H1 (cell line): ENCODE data around the gene GIGYF2. TPM values are rescaled to one million over a fixed set of nuclear protein-coding genes. Genes with fewer than 3 reads are reported as not detected.

Source experiments
- CTCF ChIA-PET: fragments of 300-600 bp; sonication (Branson Sonifier 250); formaldehyde crosslinking; loops from one replicate; lab custom pipeline; 2021; ENCODE audit not compliant: partially characterized antibody; lab: Charles Lee
- POLR2A ChIA-PET: fragments of 300-600 bp; sonication (Branson Sonifier 250); formaldehyde crosslinking; loops from one replicate; lab custom pipeline; 2021; ENCODE audit warnings: inconsistent platforms; ENCODE audit not compliant: partially characterized antibody; lab: Charles Lee
- DNase-seq, 2 experiments: peaks; one replicate each; pipeline versions ENCODE4 v3.0.0 to v3.0.0-alpha.2; 2010 to 2022; ENCODE audit warnings: low spot score in 2 of 2, low read depth in 1 of 2, mixed read lengths in 1 of 2
- FAIRE-seq: peaks from 2 replicates; lab custom pipeline; 2011; peaks lifted over from hg19 to GRCh38; lab: Jason Lieb, UNC
- H2AFZ ChIP-seq: 2 replicates; pipeline ENCODE4 v1.8.1; 2012; ENCODE audit warnings: low read length, inconsistent platforms
- H2AK5ac ChIP-seq: 2 replicates; pipeline ENCODE4 v1.6.1; 2013; ENCODE audit warnings: low read depth, low read length
- H2BK120ac ChIP-seq: replicated peaks from 2 replicates; pipeline ENCODE3; 2013; ENCODE audit warnings: low read depth, low read length, inconsistent platforms
- H2BK12ac ChIP-seq: 2 replicates; pipeline ENCODE4 v1.6.1; 2013; ENCODE audit warnings: low read depth, low read length
- H2BK15ac ChIP-seq: 2 replicates; pipeline ENCODE4 v1.6.1; 2013; ENCODE audit warnings: low read length
- H2BK20ac ChIP-seq: 2 replicates; pipeline ENCODE4 v1.6.1; 2013; ENCODE audit warnings: low read length
- H2BK5ac ChIP-seq: 2 replicates; pipeline ENCODE4 v1.6.1; 2013; ENCODE audit warnings: low read depth, low read length
- H3K14ac ChIP-seq: 2 replicates; pipeline ENCODE4 v1.6.1; 2013; ENCODE audit warnings: inconsistent platforms; ENCODE audit not compliant: insufficient read length
- H3K18ac ChIP-seq: 2 replicates; pipeline ENCODE4 v1.6.1; 2013; ENCODE audit warnings: low read length; ENCODE audit errors: extremely low read depth
- H3K23ac ChIP-seq: 2 replicates; pipeline ENCODE4 v1.6.1; 2013; ENCODE audit warnings: inconsistent platforms; ENCODE audit not compliant: insufficient read length
- H3K23me2 ChIP-seq: 2 replicates; pipeline ENCODE4 v1.6.1; 2013; ENCODE audit warnings: low read depth, low read length
- H3K27ac ChIP-seq: 2 replicates; pipeline ENCODE4 v1.6.1; 2011; ENCODE audit warnings: low read depth, low read length, inconsistent platforms
- H3K27me3 ChIP-seq, 4 experiments: replicated peaks in 1 of 4; 1 replicate in 1 of 4; 2 replicates in 3 of 4; pipeline versions ENCODE4 v1.6.1 to v1.8.1; 2011 to 2013; ENCODE audit warnings: low read length in 3 of 4, mild to moderate bottlenecking in 3 of 4, inconsistent platforms in 2 of 4, mixed read lengths in 2 of 4, moderate library complexity in 1 of 4; ENCODE audit not compliant: control insufficient read depth in 3 of 4, insufficient read depth in 3 of 4; ENCODE audit errors: extremely low read depth in 1 of 4
- H3K36me3 ChIP-seq, 4 experiments: 2 replicates each; pipeline versions ENCODE4 v1.6.1 to v1.8.1; 2011 to 2013; ENCODE audit warnings: mild to moderate bottlenecking in 4 of 4, low read length in 3 of 4, moderate library complexity in 2 of 4, control low read depth in 1 of 4, inconsistent platforms in 1 of 4; ENCODE audit not compliant: insufficient read depth in 4 of 4, control insufficient read depth in 2 of 4
- H3K4ac ChIP-seq: replicated peaks from 2 replicates; pipeline ENCODE3; 2013; ENCODE audit warnings: low read length, low read depth, mixed read lengths, inconsistent platforms; ENCODE audit not compliant: insufficient read length
- H3K4me1 ChIP-seq, 4 experiments: replicated peaks in 1 of 4; 1 replicate in 1 of 4; 2 replicates in 3 of 4; pipeline versions ENCODE4 v1.6.1 to v1.8.1; 2011 to 2013; ENCODE audit warnings: low read length in 3 of 4, inconsistent platforms in 2 of 4, mixed read lengths in 1 of 4; ENCODE audit not compliant: insufficient read depth in 4 of 4, control insufficient read depth in 3 of 4
- H3K4me2 ChIP-seq, 2 experiments: 2 replicates each; pipeline versions ENCODE4 v1.6.1 to v1.8.1; 2011 to 2013; ENCODE audit warnings: low read depth in 2 of 2, low read length in 2 of 2, control low read depth in 1 of 2, inconsistent platforms in 1 of 2, mild to moderate bottlenecking in 1 of 2; ENCODE audit not compliant: insufficient read depth in 1 of 2
- H3K4me3 ChIP-seq, 4 experiments: fragments of 200-600, 300-600 bp in 1 of 4; sonication (generic), shearing (Covaris generic), sonication (Bioruptor Twin) in 1 of 4; 2 replicates each; pipeline versions ENCODE4 v1.5.1 to v1.8.1; 2011 to 2016; ENCODE audit warnings: low read length in 4 of 4, low read depth in 3 of 4, control low read depth in 2 of 4, inconsistent platforms in 2 of 4, mild to moderate bottlenecking in 2 of 4, mixed read lengths in 1 of 4, moderate library complexity in 1 of 4; ENCODE audit not compliant: insufficient read depth in 2 of 4; ENCODE audit errors: extremely low read depth in 1 of 4
- H3K56ac ChIP-seq: replicated peaks from 2 replicates; pipeline ENCODE3; 2013; ENCODE audit warnings: low read depth, mild to moderate bottlenecking, mixed read lengths, low read length, inconsistent platforms; ENCODE audit not compliant: insufficient read length
- H3K79me1 ChIP-seq: 2 replicates; pipeline ENCODE4 v1.6.1; 2013; ENCODE audit warnings: low read depth, low read length, control low read depth
- H3K79me2 ChIP-seq, 2 experiments: 2 replicates each; pipeline versions ENCODE4 v1.6.1 to v1.8.1; 2012 to 2013; ENCODE audit warnings: low read length in 2 of 2, mild to moderate bottlenecking in 2 of 2, inconsistent platforms in 1 of 2; ENCODE audit not compliant: insufficient read depth in 2 of 2, control insufficient read depth in 1 of 2
- H3K9ac ChIP-seq, 4 experiments: replicated peaks in 1 of 4; 1 replicate in 1 of 4; 2 replicates in 3 of 4; pipeline versions ENCODE4 v1.6.1 to v1.8.1; 2011 to 2013; ENCODE audit warnings: low read depth in 3 of 4, low read length in 3 of 4, control low read depth in 2 of 4, mild to moderate bottlenecking in 2 of 4, moderate library complexity in 2 of 4, inconsistent platforms in 1 of 4; ENCODE audit errors: extremely low read depth in 1 of 4
- H3K9me3 ChIP-seq, 2 experiments: 2 replicates each; pipeline versions ENCODE4 v1.6.1 to v1.8.1; 2012 to 2013; ENCODE audit warnings: mild to moderate bottlenecking in 2 of 2, moderate library complexity in 2 of 2, control low read depth in 1 of 2, inconsistent platforms in 1 of 2, low read depth in 1 of 2, low read length in 1 of 2, mixed read lengths in 1 of 2; ENCODE audit not compliant: insufficient read depth in 2 of 2
- H4K20me1 ChIP-seq, 2 experiments: replicated peaks in 1 of 2; 2 replicates each; pipeline versions ENCODE3 to v1.8.1; 2011 to 2013; ENCODE audit warnings: inconsistent platforms in 2 of 2, low read length in 2 of 2, mild to moderate bottlenecking in 1 of 2; ENCODE audit not compliant: insufficient read depth in 2 of 2, control insufficient read depth in 1 of 2
- H4K5ac ChIP-seq: 2 replicates; pipeline ENCODE4 v1.6.1; 2013; ENCODE audit warnings: low read length, low read depth, mixed read lengths, inconsistent platforms; ENCODE audit not compliant: insufficient read length
- H4K8ac ChIP-seq: 2 replicates; pipeline ENCODE4 v1.8.0; 2013; ENCODE audit warnings: mild to moderate bottlenecking, moderate library complexity, low read length, inconsistent platforms; ENCODE audit not compliant: insufficient read depth; ENCODE audit errors: extremely low read depth
- H4K91ac ChIP-seq: replicated peaks from 2 replicates; pipeline ENCODE3; 2013; ENCODE audit warnings: low read length, mixed read lengths, inconsistent platforms; ENCODE audit not compliant: insufficient read length
- WGBS, 2 experiments: shearing (Covaris generic) in 1 of 2; methylation state at CpG; one replicate each; pipeline versions ENCODE4 v1.1.6 to v1.1.7; 2013 to 2015; ENCODE audit warnings: low lambda C conversion rate in 2 of 2, mixed read lengths in 2 of 2, inconsistent platforms in 1 of 2, low coverage in 1 of 2, missing lambda C conversion rate in 1 of 2; ENCODE audit not compliant: insufficient replicate concordance in 2 of 2, insufficient coverage in 1 of 2, insufficient read length in 1 of 2; ENCODE audit errors: extremely low coverage in 1 of 2, missing lambda C conversion rate in 1 of 2; 5-methylcytosine and 5-hydroxymethylcytosine counted together
- polyA plus RNA-seq, 7 experiments: library from polyadenylated mRNA; depleted of rRNA in 3 of 7; stranded (reverse) in 5 of 7; unstranded in 2 of 7; fragments of >200 nt in 5 of 7; fragments of 200-250 nt in 2 of 7; gene quantifications; 1 replicate in 5 of 7; 2 replicates in 1 of 7; 4 replicates in 1 of 7; pipeline versions ENCODE4 v1.2.1 to v1.2.3, GENCODE V29; 2011 to 2013; ENCODE audit warnings: missing spikeins in 2 of 7, mixed read lengths in 2 of 7
- total RNA-seq: library from RNA; stranded (reverse); fragmentation: NEBNext Ultra II Directional; extraction: Animal tissue kit (Norgen Biotek cat#: 25700); gene quantifications from 2 replicates; pipeline ENCODE4 v1.2.1, GENCODE V29; 2021

The GIGYF2 gene
- total and polyA plus RNA-seq, 2 of the 8 experiments (the other 6 are each of a cell fraction or from before 2014, with no cell fraction given): 22.3 to 62.0 TPM

- Histone ChIP-seq H3K14ac (no peak overlapping the region), H3K56ac (no peak overlapping the region), H3K27me3 (no peaks in the 10 kb centered on the region), H3K79me2 (peaks cover 4 to 9% of the 10 kb centered on the region in 2 experiments), H3K23me2 (peaks cover 4% of the 10 kb centered on the region), H4K20me1 (no peaks in the 10 kb centered on the region), H2BK20ac (no peak overlapping the region), H3K9me3 (no peaks in the 10 kb centered on the region), H4K5ac (no peak overlapping the region), H2BK15ac (no peak overlapping the region), H2AK5ac (no peak overlapping the region), H4K8ac (no peak overlapping the region), H3K4ac (no peak overlapping the region), H3K9ac (no peak overlapping the region), H3K79me1 (no peaks in the 10 kb centered on the region), H3K4me2 (no peak overlapping the region), H3K4me3 (no peak overlapping the region), H3K36me3 (no peaks in the 10 kb centered on the region), H3K27ac (no peak overlapping the region), H3K4me1 (peaks cover 0 to 4% (median under 1%) of the 10 kb centered on the region in 4 experiments; a peak in 2 of 7 replicates), H3K23ac (no peak overlapping the region), H2BK120ac (no peak overlapping the region), H2BK12ac (no peak overlapping the region), H2AFZ (peak overlapping the region; percentile 35; the same call in 1 of the 2 replicates), H2BK5ac (no peak overlapping the region), H3K18ac (no peak overlapping the region), H4K91ac (no peak overlapping the region)
- DNase-seq: no peak
- 85% methylated on average over 4 of the region's 4 CpGs; no CpG with 5 or more reads in 1 of the 2 experiments for WGBS, 2 experiments
- ChIA-PET CTCF (interaction anchor here (1.1 to 1.5 kb wide), 4 partner anchors 9 to 34 kb away, joined by 3 to 6 read pairs (median 4); no protein-coding TSS in a partner anchor), POLR2A (no interaction called here)
- FAIRE-seq: no peak
These were observed 3.8 kb upstream of the GIGYF2 start for GRCh38 chr2:232693344-232693743.
